Measurements from ENCODE around the gene CDHR2. TPM values are rescaled to one million over a fixed set of nuclear protein-coding genes. Genes with fewer than 3 reads are reported as not detected.

CDHR2 gene
- total RNA-seq, 1 experiment from 2014 or later: 0.10 TPM

GRCh38 chr5:176601901-176602482 is 52.9 kb downstream of the CDHR2 start:
- TF ChIP-seq YY1 (IDR thresholded peaks at IDR 0.05; ENCODE audit: extremely low read depth, insufficient replicate concordance, low read depth, low read length) (no peak), ZBTB33 (IDR thresholded peaks at IDR 0.05; ENCODE audit: extremely low read depth, insufficient replicate concordance, low read length) (no peak), TCF7L2 (IDR thresholded peaks at IDR 0.05; ENCODE audit: borderline replicate concordance, extremely low read depth, insufficient read depth, insufficient read length) (no peak)
- BruUV-seq (replicated peaks): no TSS peak
- peaks cover 7 to 10% of the 10 kb centered on the region in 2 experiments; a peak in 3 of 4 replicates for H3K4me1 ChIP-seq (ENCODE audit: control insufficient read depth in 1 of 2, insufficient read depth in 2 of 2, low read length in 2 of 2)
- H3K9me2 ChIP-seq (ENCODE audit: insufficient read depth): no peaks in the 10 kb centered on the region
- POLR2A ChIA-PET: no interaction called here
- no peaks in the 10 kb centered on the region for H4K20me1 ChIP-seq (ENCODE audit: insufficient read depth)
- H3K9ac ChIP-seq (ENCODE audit: low read length): no peak overlapping the region
- H3K4me2 ChIP-seq (ENCODE audit: low read length): no peak overlapping the region
- CTCF ChIA-PET: no interaction called here
- H3K4me3 ChIP-seq (replicated peaks in 1 of 2; ENCODE audit: low read depth in 1 of 2, low read length in 2 of 2): no peak overlapping the region
- H3K79me2 ChIP-seq (ENCODE audit: insufficient read depth, low read length): peaks cover 25% of the 10 kb centered on the region
- no peak overlapping the region for H2AFZ ChIP-seq (ENCODE audit: low read depth, low read length, poor library complexity, severe bottlenecking)
- RAD21 ChIA-PET (ENCODE audit: low non-redundant PET in 1 of 2, low total read pairs in 2 of 2, uncharacterized antibody in 2 of 2, unreplicated experiment in 2 of 2): no interaction called here
- intact Hi-C loops (cut with micrococcal nuclease): no loop called here
- H3K36me3 ChIP-seq (ENCODE audit: control insufficient read depth in 1 of 2, insufficient read depth in 2 of 2, low read length in 2 of 2): peaks cover 5 to 7% of the 10 kb centered on the region in 2 experiments; a peak in 3 of 4 replicates
- H3K27ac ChIP-seq (ENCODE audit: low read depth, low read length): no peak overlapping the region
- ATAC-seq (no peak), DNase-seq (ENCODE audit: low read depth, low spot score) (no peak)
- H3K9me3 ChIP-seq (ENCODE audit: control insufficient read depth in 1 of 2, insufficient read depth in 1 of 2, low read depth in 1 of 2, low read length in 2 of 2): no peaks in the 10 kb centered on the region
- H3K27me3 ChIP-seq (ENCODE audit: insufficient read depth, low read length): no peaks in the 10 kb centered on the region

- Histone ChIP-seq H3K4me1 (ENCODE audit: control insufficient read depth in 1 of 2, insufficient read depth in 2 of 2, low read length in 2 of 2) (peaks cover 7 to 10% of the 10 kb centered on the region in 2 experiments; a peak in 3 of 4 replicates), H3K27ac (ENCODE audit: low read depth, low read length) (no peak overlapping the region), H4K20me1 (ENCODE audit: insufficient read depth) (no peaks in the 10 kb centered on the region), H3K27me3 (ENCODE audit: insufficient read depth, low read length) (no peaks in the 10 kb centered on the region), H2AFZ (ENCODE audit: low read depth, low read length, poor library complexity, severe bottlenecking) (no peak overlapping the region), H3K9me3 (ENCODE audit: control insufficient read depth in 1 of 2, insufficient read depth in 1 of 2, low read depth in 1 of 2, low read length in 2 of 2) (no peaks in the 10 kb centered on the region), H3K9ac (ENCODE audit: low read length) (no peak overlapping the region), H3K4me3 (replicated peaks in 1 of 2; ENCODE audit: low read depth in 1 of 2, low read length in 2 of 2) (no peak overlapping the region), H3K4me2 (ENCODE audit: low read length) (peak overlapping the region; percentile 4; the same call in 1 of the 2 replicates), H3K9me2 (ENCODE audit: insufficient read depth) (no peaks in the 10 kb centered on the region), H3K79me2 (ENCODE audit: insufficient read depth, low read length) (peaks cover 30% of the 10 kb centered on the region), H3K36me3 (ENCODE audit: control insufficient read depth in 1 of 2, insufficient read depth in 2 of 2, low read length in 2 of 2) (peaks cover 5 to 6% of the 10 kb centered on the region in 2 experiments; a peak in 3 of 4 replicates)
- ATAC-seq (peak; percentile 36), DNase-seq (ENCODE audit: low read depth, low spot score) (no peak)
- ChIA-PET POLR2A (interaction anchor here (1.0 kb wide), 1 partner anchor 65 kb away, joined by 3 read pairs; the partner anchor contains the start of gene RNF44), RAD21 (ENCODE audit: low non-redundant PET in 1 of 2, low total read pairs in 2 of 2, uncharacterized antibody in 2 of 2, unreplicated experiment in 2 of 2) (no interaction called here), CTCF (no interaction called here)
- TF ChIP-seq ZFX (IDR thresholded peaks at IDR 0.05): no peak
- no peak for TF ChIP-seq POLR2A (IDR thresholded peaks at IDR 0.05; ENCODE audit: borderline replicate concordance, extremely low read depth, insufficient read depth, insufficient read length)
- no peak for TF ChIP-seq SIN3A (IDR thresholded peaks at IDR 0.05; ENCODE audit: low read depth)
- TF ChIP-seq CEBPB (IDR thresholded peaks at IDR 0.05; ENCODE audit: low read depth): no peak
- no peak for TF ChIP-seq TCF7L2 (IDR thresholded peaks at IDR 0.05; ENCODE audit: borderline replicate concordance, extremely low read depth, insufficient read depth, insufficient read length)
- TF ChIP-seq RAD21 (IDR thresholded peaks at IDR 0.05; ENCODE audit: low read depth): no peak
- no peak for TF ChIP-seq CTCF (IDR thresholded peaks at IDR 0.05 in 2 of 3, conservative IDR thresholded peaks at IDR 0.05 in 1 of 3; ENCODE audit: borderline replicate concordance in 1 of 3, insufficient read depth in 1 of 3, low read depth in 2 of 3, low read length in 2 of 3)
- intact Hi-C loops (cut with micrococcal nuclease): no loop called here
- no TSS peak for BruUV-seq (replicated peaks)
These were observed 53.9 kb downstream of the CDHR2 start for GRCh38 chr5:176603091-176603490.

Measured in HCT116 (cell line).